Stimulated activated CD4-positive, alpha-beta T cell treated with anti-CD3 and anti-CD28 coated beads, Interleukin-4, amount 100 ng/mL, for 1 hour (primary cell): ENCODE results near the gene C1orf159.

Source experiments
- DNase-seq: peaks from one replicate; pipeline ENCODE4 v3.0.0-alpha.2; 2020

The C1orf159 gene

DNA sequence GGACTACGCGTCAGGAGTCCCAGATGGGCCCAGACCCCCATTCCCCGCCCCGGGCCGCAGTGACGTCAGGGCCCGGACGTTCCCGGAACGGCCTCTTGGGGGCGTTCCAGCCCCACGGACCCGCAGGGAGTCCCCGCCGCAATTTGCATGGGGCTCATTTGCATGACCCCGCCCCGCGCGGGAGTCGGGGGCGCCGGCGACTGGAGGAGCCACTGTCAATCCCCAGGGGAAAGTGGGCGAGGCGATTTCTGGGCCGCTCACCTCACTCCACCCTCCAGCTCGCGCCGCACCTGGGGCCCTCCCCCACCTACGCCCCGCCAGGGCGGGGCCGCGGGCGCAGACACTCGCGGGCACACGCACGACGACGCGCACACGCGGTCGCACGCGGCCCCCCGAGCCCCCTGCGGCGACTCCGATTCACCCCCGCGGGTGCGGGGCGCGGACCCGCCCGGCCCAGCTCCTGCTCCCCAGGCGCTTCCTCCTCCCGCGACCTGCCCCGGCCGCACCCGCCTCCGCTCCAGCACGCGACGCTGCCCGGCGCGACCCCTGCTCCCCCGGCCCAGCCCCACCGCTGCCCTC is 82.8 kb downstream of the C1orf159 start:
- DNase-seq, result peak; percentile 90

DNA sequence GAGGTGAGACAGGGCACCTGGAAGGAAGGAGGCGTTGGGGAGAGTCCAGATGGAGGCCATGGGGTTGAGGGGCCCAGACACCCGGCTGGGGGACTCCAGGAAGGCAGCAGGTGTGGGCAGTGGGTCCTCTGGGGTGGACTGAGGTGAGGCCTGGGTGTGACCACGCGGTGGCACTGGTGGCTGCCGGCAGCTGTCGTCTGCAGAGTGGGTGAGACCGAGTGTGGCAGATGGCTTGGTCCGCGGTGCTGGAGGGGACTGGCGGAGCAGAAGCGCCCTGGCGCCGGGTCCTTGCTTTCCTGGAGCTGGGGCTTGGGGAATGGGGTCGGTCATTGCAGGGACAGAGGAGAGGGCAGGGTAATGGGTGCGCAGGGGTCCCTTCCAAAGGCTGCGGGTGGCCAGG is 83.5 kb downstream of the C1orf159 start:
- DNase-seq, result no peak
